ENCODE measurements around the gene C1orf122. TPM values are rescaled to one million over a fixed set of nuclear protein-coding genes. Genes with fewer than 3 reads are reported as not detected.

The C1orf122 gene
- total RNA-seq, 2 experiments from 2014 or later: 26.0 to 29.7 TPM

DNA sequence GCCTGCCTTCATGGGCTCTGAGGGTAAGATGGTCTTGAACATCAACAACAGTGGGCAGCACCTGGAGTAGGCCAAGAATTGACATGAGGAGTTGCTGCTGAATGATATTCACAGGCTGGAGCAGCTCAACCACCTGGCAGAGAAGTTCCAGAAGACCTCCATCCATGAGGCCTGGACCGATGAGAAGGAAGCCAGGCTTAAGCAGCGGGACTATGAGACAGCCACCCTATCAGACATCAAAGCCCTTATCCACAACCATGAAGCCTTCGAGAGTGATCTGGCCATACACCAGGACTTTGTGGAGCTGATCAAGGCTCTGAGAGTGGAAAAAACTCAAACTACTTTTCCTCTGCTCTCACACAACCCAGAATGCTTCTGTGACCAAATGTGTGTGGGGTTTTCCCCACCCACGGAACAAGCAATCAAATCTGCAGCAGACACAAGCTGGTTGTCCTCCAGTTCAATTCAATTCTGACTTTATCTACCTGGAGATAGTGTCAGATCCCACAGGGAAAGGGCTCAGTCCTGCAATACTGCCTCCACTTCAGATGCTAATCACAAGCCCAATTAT, 30.6 kb upstream of the C1orf122 start:
- TF ChIP-seq, protein P1, sequence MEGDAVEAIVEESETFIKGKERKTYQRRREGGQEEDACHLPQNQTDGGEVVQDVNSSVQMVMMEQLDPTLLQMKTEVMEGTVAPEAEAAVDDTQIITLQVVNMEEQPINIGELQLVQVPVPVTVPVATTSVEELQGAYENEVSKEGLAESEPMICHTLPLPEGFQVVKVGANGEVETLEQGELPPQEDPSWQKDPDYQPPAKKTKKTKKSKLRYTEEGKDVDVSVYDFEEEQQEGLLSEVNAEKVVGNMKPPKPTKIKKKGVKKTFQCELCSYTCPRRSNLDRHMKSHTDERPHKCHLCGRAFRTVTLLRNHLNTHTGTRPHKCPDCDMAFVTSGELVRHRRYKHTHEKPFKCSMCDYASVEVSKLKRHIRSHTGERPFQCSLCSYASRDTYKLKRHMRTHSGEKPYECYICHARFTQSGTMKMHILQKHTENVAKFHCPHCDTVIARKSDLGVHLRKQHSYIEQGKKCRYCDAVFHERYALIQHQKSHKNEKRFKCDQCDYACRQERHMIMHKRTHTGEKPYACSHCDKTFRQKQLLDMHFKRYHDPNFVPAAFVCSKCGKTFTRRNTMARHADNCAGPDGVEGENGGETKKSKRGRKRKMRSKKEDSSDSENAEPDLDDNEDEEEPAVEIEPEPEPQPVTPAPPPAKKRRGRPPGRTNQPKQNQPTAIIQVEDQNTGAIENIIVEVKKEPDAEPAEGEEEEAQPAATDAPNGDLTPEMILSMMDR (conservative IDR thresholded peaks at IDR 0.05; ENCODE audit: low read length): no peak
- TF ChIP-seq EZH2phosphoT487 (IDR thresholded peaks at IDR 0.05; ENCODE audit: borderline replicate concordance, low read depth, low read length): no peak
- Histone ChIP-seq H4K20me1 (ENCODE audit: insufficient read depth, low read length) (no peaks in the 10 kb centered on the region), H3K9me2 (ENCODE audit: insufficient read depth, low read length) (no peaks in the 10 kb centered on the region), H3K4me2 (ENCODE audit: low read length) (no peak overlapping the region), H3K36me3 (ENCODE audit: insufficient read depth, low read length) (no peaks in the 10 kb centered on the region), H2AFZ (ENCODE audit: low read length) (no peak overlapping the region), H3K79me2 (ENCODE audit: insufficient read depth, low read depth, low read length) (no peaks in the 10 kb centered on the region), H3K27ac (ENCODE audit: low read depth, low read length, poor library complexity, severe bottlenecking) (no peak overlapping the region), H3K4me3 (ENCODE audit: low read depth, low read length, poor library complexity, severe bottlenecking) (no peak overlapping the region), H3K4me1 (ENCODE audit: insufficient read depth, low read length, poor library complexity, severe bottlenecking) (no peaks in the 10 kb centered on the region), H3K9me3 (ENCODE audit: low read length) (no peaks in the 10 kb centered on the region)
- no TSS peak for BruUV-seq (replicated peaks)
- intact Hi-C loops (cut with micrococcal nuclease; ENCODE audit: unreplicated experiment): no loop called here
- DNase-seq (ENCODE audit: low spot score): no peak
- ChIA-PET POLR2A (no interaction called here), CTCF (ENCODE audit: unreplicated experiment) (no interaction called here)

DNA sequence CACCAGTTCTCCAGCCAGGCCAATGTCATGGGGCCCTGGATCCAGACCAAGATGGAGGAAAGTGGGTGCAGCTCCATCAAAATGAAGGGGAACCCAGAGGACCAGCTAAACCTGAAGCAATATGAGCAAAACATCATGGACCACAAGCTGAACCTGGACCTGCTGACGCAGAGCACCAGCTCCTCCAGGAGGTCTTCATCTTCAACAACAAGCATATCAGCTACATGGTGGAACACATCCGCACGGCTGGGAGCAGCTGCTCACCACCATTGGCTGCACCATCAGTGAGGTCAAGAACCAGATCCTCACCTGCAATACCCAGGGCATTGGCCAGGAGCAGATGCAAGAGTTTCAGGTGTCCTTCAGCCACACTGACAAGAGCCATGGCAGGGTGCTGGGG, 28.9 kb upstream of the C1orf122 start:
- intact Hi-C loops (cut with micrococcal nuclease; ENCODE audit: unreplicated experiment): no loop called here
- ChIA-PET CTCF (ENCODE audit: unreplicated experiment) (no interaction called here), POLR2A (interaction anchor here (0.7 kb wide), 1 partner anchor 72 kb away, joined by 4 read pairs; no protein-coding TSS in a partner anchor)
- H3K27ac ChIP-seq (ENCODE audit: low read depth, low read length, poor library complexity, severe bottlenecking): no peak overlapping the region
- H3K4me1 ChIP-seq (ENCODE audit: insufficient read depth, low read length, poor library complexity, severe bottlenecking): no peaks in the 10 kb centered on the region
- no peak for DNase-seq (ENCODE audit: low spot score)
- no peaks in the 10 kb centered on the region for H4K20me1 ChIP-seq (ENCODE audit: insufficient read depth, low read length)
- H3K9me2 ChIP-seq (ENCODE audit: insufficient read depth, low read length): no peaks in the 10 kb centered on the region
- H3K4me2 ChIP-seq (ENCODE audit: low read length): no peak overlapping the region
- no peaks in the 10 kb centered on the region for H3K36me3 ChIP-seq (ENCODE audit: insufficient read depth, low read length)
- H3K4me3 ChIP-seq (ENCODE audit: low read depth, low read length, poor library complexity, severe bottlenecking): no peak overlapping the region
- H2AFZ ChIP-seq (ENCODE audit: low read length): no peak overlapping the region
- BruUV-seq (replicated peaks): no TSS peak
- H3K9me3 ChIP-seq (ENCODE audit: low read length): no peaks in the 10 kb centered on the region
- no peaks in the 10 kb centered on the region for H3K79me2 ChIP-seq (ENCODE audit: insufficient read depth, low read depth, low read length)
- TF ChIP-seq, protein P1 (conservative IDR thresholded peaks at IDR 0.05; ENCODE audit: low read length): no peak
- no peak for TF ChIP-seq EZH2phosphoT487 (IDR thresholded peaks at IDR 0.05; ENCODE audit: borderline replicate concordance, low read depth, low read length)

DNA sequence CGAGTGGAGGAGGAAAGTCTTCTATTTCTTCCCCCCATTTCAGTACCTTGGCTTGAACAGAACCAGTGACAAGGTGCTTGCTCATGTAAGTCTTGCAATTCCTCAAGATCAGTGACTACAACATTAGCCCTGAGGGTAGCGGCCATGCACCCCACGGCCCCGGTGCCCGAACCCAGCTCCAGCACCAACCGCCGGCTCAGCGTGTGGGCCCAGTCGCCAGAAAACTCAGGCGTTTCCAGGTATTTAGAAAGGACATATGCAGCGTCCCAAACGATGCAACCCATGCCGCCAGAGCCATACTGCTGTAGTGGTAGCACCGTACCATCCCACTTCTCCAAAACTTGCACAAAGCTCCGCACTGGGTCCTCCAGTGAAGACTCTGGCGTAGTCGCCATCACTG, 25.1 kb upstream of the C1orf122 start:
- CTCF ChIA-PET (ENCODE audit: unreplicated experiment): no interaction called here
- no peak overlapping the region for H2AFZ ChIP-seq (ENCODE audit: low read length)
- no peaks in the 10 kb centered on the region for H3K4me1 ChIP-seq (ENCODE audit: insufficient read depth, low read length, poor library complexity, severe bottlenecking)
- no peak overlapping the region for H3K27ac ChIP-seq (ENCODE audit: low read depth, low read length, poor library complexity, severe bottlenecking)
- no peak for DNase-seq (ENCODE audit: low spot score)
- H3K9me3 ChIP-seq (ENCODE audit: low read length): no peaks in the 10 kb centered on the region
- no peaks in the 10 kb centered on the region for H3K9me2 ChIP-seq (ENCODE audit: insufficient read depth, low read length)
- H3K36me3 ChIP-seq (ENCODE audit: insufficient read depth, low read length): no peaks in the 10 kb centered on the region
- no peak overlapping the region for H3K4me2 ChIP-seq (ENCODE audit: low read length)
- H3K4me3 ChIP-seq (ENCODE audit: low read depth, low read length, poor library complexity, severe bottlenecking): no peak overlapping the region
- intact Hi-C loops (cut with micrococcal nuclease; ENCODE audit: unreplicated experiment): no loop called here
- no peaks in the 10 kb centered on the region for H3K79me2 ChIP-seq (ENCODE audit: insufficient read depth, low read depth, low read length)
- POLR2A ChIA-PET: interaction anchor here (0.6 kb wide), 1 partner anchor 87 kb away, joined by 5 read pairs; no protein-coding TSS in a partner anchor
- TF ChIP-seq, protein P1 (conservative IDR thresholded peaks at IDR 0.05; ENCODE audit: low read length): no peak
- TF ChIP-seq EZH2phosphoT487 (IDR thresholded peaks at IDR 0.05; ENCODE audit: borderline replicate concordance, low read depth, low read length): no peak
- no peaks in the 10 kb centered on the region for H4K20me1 ChIP-seq (ENCODE audit: insufficient read depth, low read length)
- BruUV-seq (replicated peaks): no TSS peak

Measured in OCI-LY7 (cell line).